Heart right ventricle (tissue), 16 donors: ENCODE results near the gene MYDGF. TPM values are rescaled to one million over a fixed set of nuclear protein-coding genes. Genes with fewer than 3 reads are reported as not detected.

Experiments
- ATAC-seq, 8 donors: fragments of 200-7000 bp; cut with Tn5 transposase; one replicate each; pipeline ENCODE4 v1.9.1; 2020; ENCODE audit warnings: mild to moderate bottlenecking in 8 of 8, moderate library complexity in 8 of 8, moderate number of reproducible peaks in 1 of 8
- DNase-seq, 2 donors: peaks; one replicate each; pipeline ENCODE4 v3.0.0-alpha.2; 2020
- H3K27ac ChIP-seq, 10 donors: fragments of 200-600 bp; sonication (generic) in 2 of 10; one replicate each; pipeline versions ENCODE4 v1.5.0 to v1.8.0; 2020 to 2022; ENCODE audit warnings: mild to moderate bottlenecking in 3 of 10
- H3K27me3 ChIP-seq, 7 donors: fragments of 200-600 bp; one replicate each; pipeline ENCODE4 v1.8.0; 2021 to 2022; ENCODE audit warnings: mild to moderate bottlenecking in 2 of 7
- H3K36me3 ChIP-seq, 9 donors: fragments of 200-600 bp; sonication (generic) in 1 of 9; one replicate each; pipeline versions ENCODE4 v1.5.0 to v1.8.0; 2020 to 2022; ENCODE audit warnings: mild to moderate bottlenecking in 2 of 9
- H3K4me1 ChIP-seq, 9 donors: fragments of 200-600 bp; sonication (generic) in 1 of 9; one replicate each; pipeline versions ENCODE4 v1.5.0 to v1.8.0; 2020 to 2022; ENCODE audit warnings: mild to moderate bottlenecking in 4 of 9
- H3K4me3 ChIP-seq, 10 donors: fragments of 200-600 bp; sonication (generic) in 2 of 10; one replicate each; pipeline versions ENCODE4 v1.5.0 to v1.8.0; 2020 to 2022; ENCODE audit warnings: mild to moderate bottlenecking in 7 of 10, moderate library complexity in 2 of 10
- H3K9me3 ChIP-seq, 11 donors: fragments of 200-600 bp in 10 of 11; sonication (generic) in 2 of 11; one replicate each; pipeline versions ENCODE4 v1.5.0 to v1.8.0; 2013 to 2022; ENCODE audit warnings: mild to moderate bottlenecking in 2 of 11, control low read depth in 1 of 11, moderate library complexity in 1 of 11
- WGBS, 2 donors: extraction: QIAGEN DNeasy Blood & Tissue Kit; methylation state at CpG; one replicate each; pipeline ENCODE4 v1.1.7; 2013; ENCODE audit warnings: inconsistent platforms in 1 of 2; 5-methylcytosine and 5-hydroxymethylcytosine counted together
- intact Hi-C, 10 donors: fragments of 100-400 bp; cut with DNase I; formaldehyde crosslinking; loops; one replicate each; pipeline versions ENCODE4 v1.11.1 to v1.14.2; 2022
- polyA plus RNA-seq, 2 donors: library from polyadenylated mRNA; stranded (reverse); fragments of 200-250 nt; gene quantifications; one replicate each; pipeline ENCODE4 v1.2.3, GENCODE V29; 2013
- total RNA-seq, 10 donors: library from RNA; stranded (reverse); fragmentation: NEBNext Ultra II Directional in 3 of 10; extraction: Animal tissue kit (Norgen Biotek cat#: 25700) in 3 of 10; gene quantifications; one replicate each; pipeline versions ENCODE4 v1.2.1 to v1.2.4, GENCODE V29; 2021 to 2023
- TF ChIP-seq, protein P1 (sequence below), 9 donors: fragments of 200-600 bp; sonication (generic) in 2 of 9; IDR thresholded peaks; one replicate each; pipeline versions ENCODE4 v1.5.0 to v1.8.0; 2021 to 2022; ENCODE audit warnings: antibody characterized with exemption in 9 of 9, mild to moderate bottlenecking in 5 of 9, moderate library complexity in 1 of 9
- donor health status: Arrhythmogenic right ventricular cardiomyopathy.
- donor health status: ischemic (EF 13 %, LVEDD 7.1; RV severe dilation, severe dysfunction).
- donor health status: healthy with polysubstance abuse.
- donor health status: DM: no; HTN: yes; CAD: no.
- donor health status: DM: no; HTN: no; CAD: no.
- donor health status: ischemic (EF 25% LVEDD 6.9; RV normal size, moderate dysfunction).
- donor health status: ischemic (EF 25% LVEDD 5.7; RV mildly dilated, moderate dysfunction).
- donor health status: healthy.
- donor health status: DM: yes; HTN: yes; CAD: no.
- donor health status: Ischemic cardiomyopathy.
- donor health status: ischemic (EF 35%, LVEDD 5.7; RV mildly dilated, moderate dysfunction).
- donor health status: nonischemic (EF 11% LVEDD 7.7; RV severe dilation, severe dysfunction).
- donor health status: DM: yes; HTN: yes; CAD: no.
- donor health status: PGD.
- donor health status: ischemic (EF 29% LVEDD 5.4; RV normal size, mild dysfunction).
- donor health status: nonischemic (EF 23%, LVEDD 6.1; RV moderate dilation, normal function).

The MYDGF gene
- total and polyA plus RNA-seq, 12 donors, result 14.2 to 211 (median 25.3) TPM

DNA sequence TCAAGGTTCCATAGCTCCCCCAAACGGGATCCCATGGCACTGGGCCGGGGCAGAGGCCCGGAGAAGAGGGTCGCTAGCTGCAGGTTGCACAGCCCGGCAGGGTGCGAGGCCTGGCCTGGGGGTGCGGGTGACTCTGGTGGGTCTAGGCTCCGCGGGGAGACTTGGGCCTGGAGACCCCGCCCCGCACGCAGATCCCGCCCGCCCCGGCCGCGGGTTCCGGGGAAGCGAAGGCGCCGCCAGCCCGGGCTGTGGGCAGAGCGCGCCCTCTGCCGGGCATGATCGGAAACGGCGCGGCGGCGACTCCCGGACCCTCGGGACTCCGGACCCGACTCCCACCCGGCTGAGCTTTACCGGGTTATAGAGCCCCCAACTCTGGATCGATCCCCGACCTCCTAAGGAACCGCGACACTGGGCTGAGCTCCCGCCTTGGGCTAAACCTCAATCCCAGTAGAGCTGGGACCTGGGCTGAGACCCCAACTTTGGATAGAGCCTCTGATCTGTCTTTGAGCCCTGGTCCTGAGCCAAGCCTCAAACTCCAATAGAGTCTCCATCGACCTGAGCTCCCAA is 33.9 kb downstream of the MYDGF start:
- intact Hi-C loops, result loop anchor here (1.0 to 10.0 kb wide), 6 partner anchors 51 to 79 kb away; partner anchors contain the start of gene SEMA6B (in 6 of the 10)
- peak; percentile 61 to 83 for DNase-seq
- Histone ChIP-seq H3K9me3 (no peaks in the 10 kb centered on the region), H3K4me1 (peaks cover 7 to 76% (median 52%) of the 10 kb centered on the region in 9 donors), H3K27me3 (peaks cover 0 to 5% (median 0%) of the 10 kb centered on the region in 7 donors), H3K27ac (peak overlapping the region in 7 of 10 donors; percentile 30 to 86 (median 59)), H3K4me3 (peak overlapping the region; percentile 39 to 63 (median 56)), H3K36me3 (no peaks in the 10 kb centered on the region)
- peak in 5 of 8 donors; percentile 3 to 32 (median 13) for ATAC-seq
- TF ChIP-seq, protein P1, sequence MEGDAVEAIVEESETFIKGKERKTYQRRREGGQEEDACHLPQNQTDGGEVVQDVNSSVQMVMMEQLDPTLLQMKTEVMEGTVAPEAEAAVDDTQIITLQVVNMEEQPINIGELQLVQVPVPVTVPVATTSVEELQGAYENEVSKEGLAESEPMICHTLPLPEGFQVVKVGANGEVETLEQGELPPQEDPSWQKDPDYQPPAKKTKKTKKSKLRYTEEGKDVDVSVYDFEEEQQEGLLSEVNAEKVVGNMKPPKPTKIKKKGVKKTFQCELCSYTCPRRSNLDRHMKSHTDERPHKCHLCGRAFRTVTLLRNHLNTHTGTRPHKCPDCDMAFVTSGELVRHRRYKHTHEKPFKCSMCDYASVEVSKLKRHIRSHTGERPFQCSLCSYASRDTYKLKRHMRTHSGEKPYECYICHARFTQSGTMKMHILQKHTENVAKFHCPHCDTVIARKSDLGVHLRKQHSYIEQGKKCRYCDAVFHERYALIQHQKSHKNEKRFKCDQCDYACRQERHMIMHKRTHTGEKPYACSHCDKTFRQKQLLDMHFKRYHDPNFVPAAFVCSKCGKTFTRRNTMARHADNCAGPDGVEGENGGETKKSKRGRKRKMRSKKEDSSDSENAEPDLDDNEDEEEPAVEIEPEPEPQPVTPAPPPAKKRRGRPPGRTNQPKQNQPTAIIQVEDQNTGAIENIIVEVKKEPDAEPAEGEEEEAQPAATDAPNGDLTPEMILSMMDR (IDR thresholded peaks at IDR 0.05), result peak; percentile 92 to 98 (median 96)
- WGBS, 2 donors, result 0% methylated on average over 43 of the region's 43 CpGs

DNA sequence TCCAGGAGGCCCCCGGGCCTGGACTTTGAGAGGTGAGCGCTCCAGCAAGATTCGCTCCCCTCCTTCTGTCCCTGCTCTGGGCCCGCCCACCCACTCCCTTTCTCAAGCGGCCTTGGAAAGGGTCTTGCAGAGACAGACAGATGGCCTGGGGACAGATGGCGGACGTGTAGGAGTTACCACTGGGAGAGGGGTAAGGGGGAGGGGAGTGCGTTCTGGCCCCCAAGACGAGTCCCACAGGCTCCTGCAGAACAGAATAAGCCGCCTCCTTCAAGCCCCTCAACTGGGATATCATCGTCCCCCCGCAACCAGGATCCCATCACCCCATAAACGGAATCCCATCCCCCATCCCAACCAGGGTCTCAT is 34.4 kb downstream of the MYDGF start:
- intact Hi-C loops, result loop anchor here (1.0 to 10.0 kb wide), 6 partner anchors 51 to 78 kb away; partner anchors contain the start of gene SEMA6B (in 6 of the 10)
- Histone ChIP-seq H3K27me3 (peaks cover 0 to 5% (median 0%) of the 10 kb centered on the region in 7 donors), H3K27ac (peak overlapping the region in 7 of 10 donors; percentile 30 to 86 (median 59)), H3K9me3 (no peaks in the 10 kb centered on the region), H3K4me3 (peak overlapping the region; percentile 39 to 63 (median 56)), H3K4me1 (peaks cover 7 to 71% (median 48%) of the 10 kb centered on the region in 9 donors), H3K36me3 (no peaks in the 10 kb centered on the region)
- no peak for ATAC-seq
- TF ChIP-seq, protein P1 (IDR thresholded peaks at IDR 0.05), result no peak
- no peak for DNase-seq
- WGBS, 2 donors, result 26 to 35% methylated on average over 13 of the region's 13 CpGs

DNA sequence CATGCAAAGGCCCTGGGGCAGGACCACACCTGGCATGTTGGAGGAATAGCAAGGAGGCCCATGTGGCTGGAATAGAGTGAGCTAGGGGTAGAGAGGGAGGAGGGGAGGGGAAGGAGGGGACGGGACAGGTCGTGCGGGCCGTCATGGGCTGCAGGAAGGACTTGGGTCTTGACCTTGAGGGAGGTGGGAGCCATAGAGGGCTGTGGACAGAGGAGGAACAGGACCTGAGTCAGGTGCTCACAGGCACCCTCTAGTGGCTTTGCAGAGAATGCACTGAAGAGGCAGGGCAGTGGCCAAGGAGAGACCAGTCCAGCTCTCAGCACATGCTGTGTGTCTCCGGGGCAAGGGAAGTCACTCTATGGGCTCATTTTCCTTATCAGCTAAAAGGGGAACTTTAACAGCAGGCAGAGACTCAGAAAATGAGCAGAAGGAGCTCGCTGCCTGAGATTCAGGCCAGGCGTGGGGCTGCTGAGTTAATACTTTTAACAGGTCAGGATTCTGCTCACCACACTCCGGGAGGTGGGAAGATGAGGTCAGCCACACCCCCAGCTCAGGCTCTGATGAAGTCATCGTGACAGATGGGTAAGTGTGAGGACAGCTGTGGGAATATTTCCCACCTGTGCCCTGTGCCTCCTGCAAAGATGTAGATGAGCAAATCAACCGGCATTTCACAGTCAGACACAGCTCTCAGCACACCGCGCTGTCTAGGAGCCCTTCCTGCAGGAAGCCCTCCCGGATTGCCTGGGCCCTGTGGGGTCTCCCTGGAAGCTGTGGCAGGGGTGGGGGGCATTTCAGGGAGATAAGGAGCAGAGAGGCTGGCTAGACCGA is 36.8 kb downstream of the MYDGF start:
- intact Hi-C loops, result loop anchor here in 1 of 10 donors (10.0 kb wide), 1 partner anchor 49 kb away; no protein-coding TSS in a partner anchor

More for the DNA sequence above, 36.8 kb downstream of the MYDGF start:
- Histone ChIP-seq H3K4me1 (peaks cover 7 to 52% (median 28%) of the 10 kb centered on the region in 9 donors), H3K9me3 (no peaks in the 10 kb centered on the region), H3K27me3 (peaks cover 0 to 5% (median 0%) of the 10 kb centered on the region in 7 donors), H3K27ac (peak overlapping the region in 1 of 10 donors; percentile 60), H3K36me3 (no peaks in the 10 kb centered on the region), H3K4me3 (no peak overlapping the region)
- WGBS, 2 donors, result 20 to 28% methylated on average over 14 of the region's 14 CpGs
- peak; percentile 53 to 61 for DNase-seq
- peak; percentile 47 to 77 (median 64) for ATAC-seq
- TF ChIP-seq, protein P1 (IDR thresholded peaks at IDR 0.05), result peak; percentile 51 to 91 (median 76)
